SHP77 (cell line): ENCODE measurements around the gene NGEF.
"Not testable (repeated sequence)": the region's sequence is repeated elsewhere in the genome, so short reads cannot be mapped to it uniquely, and the experiment has no call there.

ENCODE experiments used
- DNase-seq, 2 experiments: peaks; one replicate each; lab custom pipeline; 2025; lab: John Stamatoyannopoulos, UW

Gene NGEF

GRCh38 chr2:232870766-232871371 is 142.2 kb downstream of the NGEF start:
- no peak for DNase-seq

GRCh38 chr2:232870018-232870765 is 142.9 kb downstream of the NGEF start, which contains the start of gene SNORC:
SNORC (plus strand) TSS chr2:232870264; CDS start chr2:232870342, 78 bp downstream.
- DNase-seq = no peak

GRCh38 chr2:232869138-232870017 is 143.7 kb downstream of the NGEF start:
- no peak for DNase-seq

GRCh38 chr2:232866104-232866503 is 147.0 kb downstream of the NGEF start:
- DNase-seq = no peak

- no peak for DNase-seq
Observed at GRCh38 chr2:232865165-232865564, 147.9 kb downstream of the NGEF start.

- no peak for DNase-seq
Observed at GRCh38 chr2:232863996-232864395, 149.1 kb downstream of the NGEF start.

- no peak for DNase-seq
Observed at GRCh38 chr2:232861353-232861752, 151.7 kb downstream of the NGEF start.

- DNase-seq = no peak
Observed at GRCh38 chr2:232860593-232861241, 152.3 kb downstream of the NGEF start.

GRCh38 chr2:232859385-232859916 is 153.6 kb downstream of the NGEF start:
- no peak for DNase-seq

GRCh38 chr2:232857158-232857563 is 155.9 kb downstream of the NGEF start:
- DNase-seq = no peak

GRCh38 chr2:232854082-232854481 is 159.0 kb downstream of the NGEF start:
- no peak for DNase-seq

- no peak for DNase-seq
Observed at GRCh38 chr2:232852676-232853075, 160.4 kb downstream of the NGEF start.

- DNase-seq = not testable (repeated sequence)
Observed at GRCh38 chr2:232852081-232852480, 161.0 kb downstream of the NGEF start.

- DNase-seq = no peak
Observed at GRCh38 chr2:232850039-232850438, 163.0 kb downstream of the NGEF start.

GRCh38 chr2:232846055-232846454 is 167.0 kb downstream of the NGEF start:
- DNase-seq = no peak

- no peak for DNase-seq
Observed at GRCh38 chr2:232843834-232844233, 169.2 kb downstream of the NGEF start.

GRCh38 chr2:232842689-232843088 is 170.4 kb downstream of the NGEF start:
- no peak for DNase-seq

GRCh38 chr2:232839411-232840079 is 173.5 kb downstream of the NGEF start:
- no peak for DNase-seq

- no peak for DNase-seq
Observed at GRCh38 chr2:232838406-232838874, 174.6 kb downstream of the NGEF start.

GRCh38 chr2:232836934-232837333 is 176.1 kb downstream of the NGEF start:
- no peak for DNase-seq

- no peak for DNase-seq
Observed at GRCh38 chr2:232835687-232836208, 177.3 kb downstream of the NGEF start.
